UCSD-AML1 (cell line): ENCODE data around the gene MANF.
A peak's percentile ranks its signal among the peaks of the same experiment; 100 is the strongest.
"Not testable (repeated sequence)": the region's sequence is repeated elsewhere in the genome, so short reads cannot be mapped to it uniquely, and the experiment has no call there.

Source experiments
- DNase-seq: peaks from one replicate; lab custom pipeline; 2025; ENCODE audit not compliant: unreplicated experiment; lab: John Stamatoyannopoulos, UW

MANF gene

DNA sequence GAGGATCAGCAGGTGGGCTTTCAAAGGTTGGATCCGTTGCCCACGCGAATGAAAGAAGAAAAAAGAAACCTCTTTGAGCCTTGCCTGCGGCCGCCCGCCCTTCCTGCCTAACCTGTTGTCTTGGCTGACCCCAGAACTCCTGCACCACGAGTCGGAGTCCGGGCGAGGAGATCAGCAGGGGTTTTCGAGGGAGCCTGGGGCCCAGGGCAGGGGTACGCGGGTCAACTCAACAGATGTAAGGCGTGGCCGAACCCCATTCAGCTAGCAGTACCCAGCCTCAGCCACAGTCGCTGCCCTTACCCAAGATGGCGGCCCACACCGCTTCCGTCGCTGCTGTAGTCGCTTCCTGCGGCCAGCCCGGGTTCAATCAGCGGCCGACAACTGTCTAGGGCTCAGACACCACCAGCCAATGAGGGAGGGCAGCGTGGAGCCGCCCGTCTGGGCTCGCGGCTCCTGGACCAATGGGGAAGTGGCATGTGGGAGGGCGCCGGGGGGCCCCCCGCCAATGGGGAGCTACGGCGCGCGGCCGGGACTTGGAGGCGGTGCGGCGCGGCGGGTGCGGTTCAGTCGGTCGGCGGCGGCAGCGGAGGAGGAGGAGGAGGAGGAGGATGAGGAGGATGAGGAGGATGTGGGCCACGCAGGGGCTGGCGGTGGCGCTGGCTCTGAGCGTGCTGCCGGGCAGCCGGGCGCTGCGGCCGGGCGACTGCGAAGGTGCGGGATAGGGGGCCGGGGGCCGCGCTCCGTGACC is at the start of gene MANF:
MANF (plus strand) TSS at position 566 of the 748 bp plus-strand sequence; CDS start at position 618, 52 bp downstream.
- DNase-seq, result peak; percentile 98

DNA sequence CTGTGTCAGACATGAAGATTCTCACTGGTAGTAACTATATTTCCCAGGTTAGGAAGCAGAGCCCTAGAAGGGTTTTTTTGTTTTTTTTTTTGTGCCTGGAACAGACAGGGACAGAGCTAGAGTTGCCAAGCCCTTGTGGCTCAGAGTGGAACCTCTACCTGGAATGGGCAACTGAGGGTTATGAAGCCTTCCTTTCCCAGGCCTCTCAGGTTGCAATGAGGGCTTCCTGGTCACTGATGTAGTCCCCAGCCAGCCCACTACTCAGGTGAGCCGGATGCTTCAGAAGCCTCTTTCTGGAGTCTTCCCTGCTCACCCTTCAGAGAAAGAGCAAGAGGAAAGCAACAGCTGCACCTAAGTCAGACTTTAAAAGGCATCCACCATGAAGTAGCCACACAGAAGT is 48.8 kb upstream of the MANF start:
- DNase-seq, result no peak

- no peak for DNase-seq
These were observed 47.4 kb upstream of the MANF start for GRCh38 chr3:51337666-51338065.

GRCh38 chr3:51338632-51339031 is 46.5 kb upstream of the MANF start:
- DNase-seq, result no peak

DNA sequence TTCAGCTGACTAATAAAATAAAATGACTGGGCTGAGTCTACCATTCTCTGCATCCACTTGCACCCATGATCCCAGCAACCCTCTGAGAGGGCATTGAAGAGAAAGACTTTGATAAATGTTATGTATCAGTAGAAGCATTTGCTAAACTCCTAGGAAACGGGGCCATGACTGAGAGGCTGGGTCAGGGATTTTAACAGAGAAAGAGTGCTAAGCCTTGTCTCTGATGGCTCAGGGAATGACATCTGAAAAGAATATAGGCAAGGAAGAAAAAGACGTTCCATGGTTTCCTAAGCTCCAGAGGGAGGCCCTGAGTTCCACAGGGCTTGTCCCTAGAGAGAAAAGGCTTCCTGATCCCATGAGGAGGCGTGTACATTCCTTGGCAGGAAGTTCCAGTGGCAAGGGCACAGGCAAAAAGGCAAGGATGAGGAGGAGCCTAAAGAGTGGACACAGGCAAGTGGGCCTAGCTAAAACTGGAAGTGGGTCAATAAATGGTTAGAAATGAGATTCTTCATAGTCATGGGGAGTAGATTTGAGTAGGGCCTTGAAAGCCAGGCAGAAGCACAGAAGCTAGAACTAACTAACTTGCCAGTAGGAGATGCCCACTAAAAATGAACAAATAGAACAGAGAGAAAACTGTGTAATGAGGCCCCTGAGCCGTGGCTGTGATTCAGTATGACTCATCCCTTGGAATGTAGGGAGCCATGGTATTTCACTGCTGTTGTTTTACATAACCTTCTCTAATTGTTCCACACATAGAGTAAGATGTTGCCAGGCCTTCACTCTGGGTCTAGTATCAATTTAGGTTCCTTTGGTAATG is 44.9 kb upstream of the MANF start:
- no peak for DNase-seq

GRCh38 chr3:51340989-51341636 is 44.0 kb upstream of the MANF start:
- no peak for DNase-seq

- DNase-seq, result no peak
These were observed 41.0 kb upstream of the MANF start for GRCh38 chr3:51343918-51344687.

GRCh38 chr3:51350751-51351150 is 34.3 kb upstream of the MANF start:
- no peak for DNase-seq

GRCh38 chr3:51353131-51353530 is 32.0 kb upstream of the MANF start:
- no peak for DNase-seq

DNA sequence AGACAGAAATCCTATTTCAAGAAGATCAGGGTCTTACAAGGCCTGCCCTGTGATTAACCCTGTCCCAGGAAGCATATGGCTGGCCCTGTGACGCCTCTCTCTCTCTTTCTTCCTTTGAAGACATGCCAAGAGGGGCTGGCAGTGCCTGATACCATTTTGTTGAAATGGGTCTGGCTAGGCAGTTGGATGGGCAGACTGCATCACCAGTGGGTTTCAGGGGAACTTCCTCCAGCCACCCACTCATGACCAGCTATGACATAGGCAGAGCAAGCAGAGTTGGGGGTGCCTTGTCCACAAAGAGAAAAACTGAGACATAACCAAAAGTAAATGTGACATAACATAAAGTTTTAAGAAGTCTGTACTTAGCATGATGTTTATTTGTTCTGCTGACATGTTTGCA is 31.4 kb upstream of the MANF start:
- no peak for DNase-seq

GRCh38 chr3:51354172-51354571 is 30.9 kb upstream of the MANF start:
- DNase-seq, result no peak

DNA sequence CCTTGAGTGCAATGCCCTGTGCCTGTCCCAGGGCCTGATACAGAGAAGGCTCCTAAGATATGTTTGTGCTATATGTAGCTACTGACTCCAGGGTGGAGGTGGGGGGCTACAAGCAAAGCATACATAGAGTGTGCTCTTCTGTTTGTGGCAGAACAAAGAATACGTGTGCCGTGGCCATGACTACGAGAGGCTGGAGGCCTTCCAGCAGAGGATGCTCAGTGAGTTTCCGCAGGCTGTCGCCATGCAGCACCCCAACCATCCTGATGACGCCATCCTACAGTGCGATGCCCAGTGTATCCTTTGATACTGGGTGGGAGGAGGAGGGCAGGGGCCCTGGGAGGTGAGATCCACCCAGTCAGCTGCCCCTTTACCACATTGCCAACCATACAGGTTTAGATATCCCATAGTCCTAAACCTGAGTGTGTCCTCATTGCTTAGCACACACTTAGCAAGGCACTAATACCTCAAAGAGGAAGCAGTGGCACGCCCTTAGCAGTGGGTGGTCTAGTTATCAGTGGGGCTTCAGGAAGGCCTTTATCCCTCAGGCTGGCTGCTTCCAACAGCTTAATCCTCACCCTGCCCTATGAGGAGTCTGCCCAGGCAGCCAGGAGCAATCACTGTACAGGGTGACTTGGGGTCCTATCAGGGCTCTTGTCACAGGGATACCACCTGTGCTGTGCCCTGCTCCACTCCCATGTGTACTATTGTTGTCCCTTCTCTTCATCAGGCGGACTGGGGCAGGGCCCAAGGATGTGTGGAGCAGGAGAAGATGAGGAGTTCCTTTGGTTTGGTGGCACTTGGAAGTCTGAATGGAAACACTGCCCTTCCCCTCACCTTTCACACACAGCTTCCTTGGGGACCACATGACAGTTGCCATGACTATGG is 30.1 kb upstream of the MANF start:
- DNase-seq, result no peak

GRCh38 chr3:51355891-51356578 is 29.1 kb upstream of the MANF start:
- DNase-seq, result no peak

DNA sequence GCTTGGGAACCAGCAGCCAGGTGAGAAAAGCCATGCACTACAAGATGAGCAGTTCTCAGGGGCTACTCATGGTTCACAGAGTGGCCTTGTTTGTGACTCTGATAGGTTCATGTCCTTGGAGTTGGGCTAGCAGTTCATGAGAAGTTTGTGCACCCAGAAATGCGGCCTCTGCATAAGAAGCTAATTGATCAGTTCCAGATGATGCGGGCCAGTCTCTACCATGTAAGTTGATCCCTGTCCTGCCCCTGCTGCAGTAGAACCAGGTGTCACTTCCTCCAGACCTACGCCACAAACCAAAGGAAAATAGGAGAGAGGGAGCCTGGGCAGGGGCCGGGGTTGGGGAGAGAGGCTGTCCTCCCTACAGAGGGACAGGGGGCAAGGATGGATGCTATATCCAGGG is 27.2 kb upstream of the MANF start:
- DNase-seq, result no peak

- no peak for DNase-seq
These were observed 26.1 kb upstream of the MANF start for GRCh38 chr3:51358981-51359380.

- no peak for DNase-seq
These were observed 24.3 kb upstream of the MANF start for GRCh38 chr3:51360806-51361205.

DNA sequence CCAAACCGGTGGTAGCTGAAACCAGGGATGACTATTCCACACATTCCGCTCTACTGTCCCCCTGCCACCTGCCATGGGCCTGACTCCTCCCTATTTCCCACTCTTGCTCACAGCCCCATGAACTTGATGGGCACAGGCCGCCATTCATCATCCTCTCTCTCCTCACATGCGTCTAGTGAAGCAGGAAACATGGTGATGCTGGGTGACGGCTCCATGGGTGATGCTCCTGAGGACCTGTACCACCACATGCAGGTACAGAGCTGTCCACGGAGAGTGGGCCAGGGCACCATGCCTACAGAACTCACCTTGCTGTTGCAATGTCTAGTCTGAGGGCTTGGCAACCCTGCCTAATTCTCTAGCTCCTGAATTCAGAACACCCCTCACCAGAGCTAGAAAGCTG is 23.3 kb upstream of the MANF start:
- no peak for DNase-seq

- no peak for DNase-seq
These were observed 22.6 kb upstream of the MANF start for GRCh38 chr3:51362476-51362875.

GRCh38 chr3:51368276-51368675 is 16.8 kb upstream of the MANF start:
- not testable (repeated sequence) for DNase-seq
